ENCODE results near the gene KCND2. TPM values are rescaled to one million over a fixed set of nuclear protein-coding genes. Genes with fewer than 3 reads are reported as not detected.
"Not testable (repeated sequence)": the region's sequence is repeated elsewhere in the genome, so short reads cannot be mapped to it uniquely, and the experiment has no call there.

The KCND2 gene
- polyA plus RNA-seq, 3 donors: not detected

- H3K9ac ChIP-seq (ENCODE audit: insufficient read depth, low read length, poor library complexity, severe bottlenecking): no peak overlapping the region
- H3K4me3 ChIP-seq (replicated peaks in 1 of 3; ENCODE audit: low read depth in 2 of 3, low read length in 3 of 3): no peak overlapping the region
- no peak overlapping the region for H3K27ac ChIP-seq (ENCODE audit: low read depth in 1 of 2, low read length in 2 of 2)
- peaks cover 0 to 2% of the 10 kb centered on the region in 2 donors for H3K27me3 ChIP-seq (ENCODE audit: control insufficient read depth in 2 of 2, insufficient read depth in 2 of 2, low read length in 2 of 2)
- H3K79me2 ChIP-seq (ENCODE audit: insufficient read depth, low read length): no peaks in the 10 kb centered on the region
- H3K36me3 ChIP-seq (replicated peaks in 1 of 2; ENCODE audit: control insufficient read depth in 1 of 2, insufficient read depth in 2 of 2, low read length in 2 of 2): no peaks in the 10 kb centered on the region
- no peak for TF ChIP-seq CTCF (IDR thresholded peaks at IDR 0.05)
- Mint-ChIP-seq H3K4me3 (no peak overlapping the region), H3K27me3 (ENCODE audit: low read depth in 3 of 3) (peaks cover 2 to 8% (median 2%) of the 10 kb centered on the region in 3 donors), H3K4me1 (no peaks in the 10 kb centered on the region), H3K9me3 (no peaks in the 10 kb centered on the region), H3K27ac (no peak overlapping the region), H3K36me3 (no peaks in the 10 kb centered on the region)
- no peaks in the 10 kb centered on the region for H3K4me1 ChIP-seq (ENCODE audit: control insufficient read depth in 1 of 2, insufficient read depth in 2 of 2, low read length in 2 of 2)
- DNase-seq: no peak
- H4K20me1 ChIP-seq (ENCODE audit: insufficient read depth, low read length): no peaks in the 10 kb centered on the region
- intact Hi-C loops (cut with micrococcal nuclease): no loop called here
- no peak overlapping the region for H3K4me2 ChIP-seq (replicated peaks; ENCODE audit: extremely low read depth, low read length, poor library complexity, severe bottlenecking)
- H3K9me3 ChIP-seq (replicated peaks in 1 of 2; ENCODE audit: control insufficient read depth in 1 of 2, insufficient read depth in 1 of 2, low read length in 2 of 2): no peaks in the 10 kb centered on the region
- WGBS (ENCODE audit: insufficient coverage): no CpG with 5 or more reads among the region's 3 CpGs
- no peak overlapping the region for H2AFZ ChIP-seq (ENCODE audit: insufficient read depth, low read depth, low read length, poor library complexity, severe bottlenecking)
These were observed 501.5 kb downstream of the KCND2 start for GRCh38 chr7:120774481-120774880.

GRCh38 chr7:120775755-120776154 is 502.8 kb downstream of the KCND2 start:
- H3K27me3 ChIP-seq (ENCODE audit: control insufficient read depth in 2 of 2, insufficient read depth in 2 of 2, low read length in 2 of 2): peaks cover 0 to 2% of the 10 kb centered on the region in 2 donors
- no peak overlapping the region for H3K9ac ChIP-seq (ENCODE audit: insufficient read depth, low read length, poor library complexity, severe bottlenecking)
- no peaks in the 10 kb centered on the region for H4K20me1 ChIP-seq (ENCODE audit: insufficient read depth, low read length)
- no peak overlapping the region for H2AFZ ChIP-seq (ENCODE audit: insufficient read depth, low read depth, low read length, poor library complexity, severe bottlenecking)
- H3K27ac Mint-ChIP-seq: no peak overlapping the region
- no peaks in the 10 kb centered on the region for H3K9me3 Mint-ChIP-seq
- H3K4me2 ChIP-seq (replicated peaks; ENCODE audit: extremely low read depth, low read length, poor library complexity, severe bottlenecking): no peak overlapping the region
- no peak for TF ChIP-seq CTCF (IDR thresholded peaks at IDR 0.05)
- H3K9me3 ChIP-seq (replicated peaks in 1 of 2; ENCODE audit: control insufficient read depth in 1 of 2, insufficient read depth in 1 of 2, low read length in 2 of 2): no peaks in the 10 kb centered on the region
- no peak overlapping the region for H3K4me3 Mint-ChIP-seq
- no peaks in the 10 kb centered on the region for H3K4me1 ChIP-seq (ENCODE audit: control insufficient read depth in 1 of 2, insufficient read depth in 2 of 2, low read length in 2 of 2)
- H3K4me1 Mint-ChIP-seq: no peaks in the 10 kb centered on the region
- no peaks in the 10 kb centered on the region for H3K36me3 Mint-ChIP-seq
- no peak for DNase-seq
- no peaks in the 10 kb centered on the region for H3K36me3 ChIP-seq (replicated peaks in 1 of 2; ENCODE audit: control insufficient read depth in 1 of 2, insufficient read depth in 2 of 2, low read length in 2 of 2)
- no peaks in the 10 kb centered on the region for H3K79me2 ChIP-seq (ENCODE audit: insufficient read depth, low read length)
- intact Hi-C loops (cut with micrococcal nuclease): no loop called here
- H3K27ac ChIP-seq (ENCODE audit: low read depth in 1 of 2, low read length in 2 of 2): no peak overlapping the region
- peaks cover 1 to 2% (median 2%) of the 10 kb centered on the region in 3 donors for H3K27me3 Mint-ChIP-seq (ENCODE audit: low read depth in 3 of 3)
- H3K4me3 ChIP-seq (replicated peaks in 1 of 3; ENCODE audit: low read depth in 2 of 3, low read length in 3 of 3): no peak overlapping the region

- H3K79me2 ChIP-seq (ENCODE audit: insufficient read depth, low read length); H3K4me1 Mint-ChIP-seq; H4K20me1 ChIP-seq (ENCODE audit: insufficient read depth, low read length); H3K36me3 ChIP-seq (replicated peaks in 1 of 2; ENCODE audit: control insufficient read depth in 1 of 2, insufficient read depth in 2 of 2, low read length in 2 of 2); H3K4me3 ChIP-seq (replicated peaks in 1 of 3; ENCODE audit: low read depth in 2 of 3, low read length in 3 of 3); H3K27ac ChIP-seq (ENCODE audit: low read depth in 1 of 2, low read length in 2 of 2); H3K4me2 ChIP-seq (replicated peaks; ENCODE audit: extremely low read depth, low read length, poor library complexity, severe bottlenecking); H3K4me3 Mint-ChIP-seq; H3K27ac Mint-ChIP-seq; DNase-seq; H3K9me3 Mint-ChIP-seq; H3K4me1 ChIP-seq (ENCODE audit: control insufficient read depth in 1 of 2, insufficient read depth in 2 of 2, low read length in 2 of 2); H3K36me3 Mint-ChIP-seq; intact Hi-C loops (cut with micrococcal nuclease); H3K9me3 ChIP-seq (replicated peaks in 1 of 2; ENCODE audit: control insufficient read depth in 1 of 2, insufficient read depth in 1 of 2, low read length in 2 of 2); H2AFZ ChIP-seq (ENCODE audit: insufficient read depth, low read depth, low read length, poor library complexity, severe bottlenecking); H3K27me3 Mint-ChIP-seq (ENCODE audit: low read depth in 3 of 3); H3K9ac ChIP-seq (ENCODE audit: insufficient read depth, low read length, poor library complexity, severe bottlenecking); H3K27me3 ChIP-seq (ENCODE audit: control insufficient read depth in 2 of 2, insufficient read depth in 2 of 2, low read length in 2 of 2): not testable (repeated sequence)
- 82% methylated on average over 1 of the region's 8 CpGs for WGBS (ENCODE audit: insufficient coverage)
These were observed 506.1 kb downstream of the KCND2 start for GRCh38 chr7:120779078-120779477.

- H3K27me3 ChIP-seq (ENCODE audit: control insufficient read depth in 2 of 2, insufficient read depth in 2 of 2, low read length in 2 of 2); H3K79me2 ChIP-seq (ENCODE audit: insufficient read depth, low read length); intact Hi-C loops (cut with micrococcal nuclease); H2AFZ ChIP-seq (ENCODE audit: insufficient read depth, low read depth, low read length, poor library complexity, severe bottlenecking); H4K20me1 ChIP-seq (ENCODE audit: insufficient read depth, low read length); H3K4me1 Mint-ChIP-seq; H3K27ac Mint-ChIP-seq; H3K9ac ChIP-seq (ENCODE audit: insufficient read depth, low read length, poor library complexity, severe bottlenecking); H3K9me3 Mint-ChIP-seq; H3K27me3 Mint-ChIP-seq (ENCODE audit: low read depth in 3 of 3); H3K36me3 ChIP-seq (replicated peaks in 1 of 2; ENCODE audit: control insufficient read depth in 1 of 2, insufficient read depth in 2 of 2, low read length in 2 of 2); H3K36me3 Mint-ChIP-seq; H3K9me3 ChIP-seq (replicated peaks in 1 of 2; ENCODE audit: control insufficient read depth in 1 of 2, insufficient read depth in 1 of 2, low read length in 2 of 2); H3K4me3 Mint-ChIP-seq; H3K27ac ChIP-seq (ENCODE audit: low read depth in 1 of 2, low read length in 2 of 2); H3K4me3 ChIP-seq (replicated peaks in 1 of 3; ENCODE audit: low read depth in 2 of 3, low read length in 3 of 3); DNase-seq; H3K4me1 ChIP-seq (ENCODE audit: control insufficient read depth in 1 of 2, insufficient read depth in 2 of 2, low read length in 2 of 2); H3K4me2 ChIP-seq (replicated peaks; ENCODE audit: extremely low read depth, low read length, poor library complexity, severe bottlenecking): not testable (repeated sequence)
- WGBS (ENCODE audit: insufficient coverage): 95% methylated on average over 5 of the region's 7 CpGs
These were observed 507.5 kb downstream of the KCND2 start for GRCh38 chr7:120780451-120780850.

Measured in CD14-positive monocyte (primary cell).